Hematopoietic multipotent progenitor cell treated with erythropoietin and hydrocortisone succinate and interleukin-3 and kit ligand, for 15 days (in vitro differentiated cells): ENCODE measurements around the gene CD247.

Experiments
- DNase-seq: peaks from one replicate; pipeline ENCODE4 v3.0.0-alpha.2; 2015; ENCODE audit warnings: low spot score

The CD247 gene

GRCh38 chr1:167487614-167488013 is 30.7 kb downstream of the CD247 start:
- no peak for DNase-seq

GRCh38 chr1:167486090-167486824 is 32.1 kb downstream of the CD247 start:
- no peak for DNase-seq

- DNase-seq, result no peak
Measured at GRCh38 chr1:167484726-167485502, 33.4 kb downstream of the CD247 start.

GRCh38 chr1:167483790-167484189 is 34.5 kb downstream of the CD247 start:
- DNase-seq, result no peak

- DNase-seq, result no peak
Measured at GRCh38 chr1:167482184-167482583, 36.1 kb downstream of the CD247 start.

- DNase-seq, result no peak
Measured at GRCh38 chr1:167479331-167479979, 38.9 kb downstream of the CD247 start.

- DNase-seq, result no peak
Measured at GRCh38 chr1:167477986-167478385, 40.3 kb downstream of the CD247 start.

GRCh38 chr1:167476061-167476460 is 42.3 kb downstream of the CD247 start:
- no peak for DNase-seq

GRCh38 chr1:167474191-167474641 is 44.1 kb downstream of the CD247 start:
- no peak for DNase-seq

- DNase-seq, result no peak
Measured at GRCh38 chr1:167473761-167474160, 44.6 kb downstream of the CD247 start.

GRCh38 chr1:167472752-167473521 is 45.4 kb downstream of the CD247 start:
- DNase-seq, result no peak

GRCh38 chr1:167471568-167471967 is 46.8 kb downstream of the CD247 start:
- no peak for DNase-seq

GRCh38 chr1:167469280-167469965 is 48.9 kb downstream of the CD247 start:
- no peak for DNase-seq

GRCh38 chr1:167467752-167468151 is 50.6 kb downstream of the CD247 start:
- no peak for DNase-seq

- DNase-seq, result no peak
Measured at GRCh38 chr1:167467126-167467710, 51.1 kb downstream of the CD247 start.

- DNase-seq, result no peak
Measured at GRCh38 chr1:167465743-167466142, 52.6 kb downstream of the CD247 start.

- no peak for DNase-seq
Measured at GRCh38 chr1:167465018-167465417, 53.3 kb downstream of the CD247 start.

GRCh38 chr1:167463875-167464575 is 54.3 kb downstream of the CD247 start:
- no peak for DNase-seq

- DNase-seq, result no peak
Measured at GRCh38 chr1:167463080-167463479, 55.2 kb downstream of the CD247 start.

GRCh38 chr1:167462341-167462740 is 56.0 kb downstream of the CD247 start:
- DNase-seq, result no peak
